Erythroblast (primary cell): ENCODE data around the gene TMEM154.

Experiments used
- GATA1 ChIP-seq: IDR thresholded peaks from 2 replicates; pipeline ENCODE4 v1.6.1; 2011; ENCODE audit warnings: low read depth, mild to moderate bottlenecking, control low read depth, low read length, moderate library complexity
- POLR2A ChIP-seq: IDR thresholded peaks from 2 replicates; pipeline ENCODE4 v1.6.1; 2011; ENCODE audit warnings: mild to moderate bottlenecking, low read length

- TF ChIP-seq POLR2A: no peak
- TF ChIP-seq GATA1: no peak
Measured at GRCh38 chr4:152572417-152573086, 107.2 kb downstream of the TMEM154 start.
